GM12874 (cell line): Measurements from ENCODE around the gene CACNA1C.

Experiments
- CTCF ChIP-seq: IDR thresholded peaks from 2 replicates; pipeline ENCODE4 v1.5.1; 2011; ENCODE audit warnings: low read depth, mild to moderate bottlenecking, control low read depth, low read length, moderate library complexity; ENCODE audit not compliant: insufficient read depth

The CACNA1C gene

DNA sequence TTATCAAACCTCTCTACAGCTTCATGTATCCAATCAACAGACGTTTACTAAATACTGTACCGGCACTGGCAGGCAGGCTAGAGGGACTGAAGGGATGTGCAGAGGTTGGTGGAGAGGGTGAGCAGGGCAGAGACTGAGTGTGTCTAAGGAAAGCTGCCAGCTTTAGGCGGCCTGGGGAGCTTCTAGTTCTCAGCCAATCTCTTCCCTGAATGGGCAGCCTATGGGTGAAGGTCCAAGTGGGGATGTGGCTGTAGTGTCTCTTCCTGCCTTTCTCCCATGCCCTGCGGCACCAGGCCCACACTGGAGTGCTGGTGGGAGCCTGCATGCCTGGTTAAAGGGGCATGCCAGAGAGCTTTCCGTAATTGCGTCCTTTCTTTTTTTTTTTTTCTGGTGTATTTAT lies 239.8 kb downstream of the CACNA1C start:
- no peak for TF ChIP-seq CTCF

DNA sequence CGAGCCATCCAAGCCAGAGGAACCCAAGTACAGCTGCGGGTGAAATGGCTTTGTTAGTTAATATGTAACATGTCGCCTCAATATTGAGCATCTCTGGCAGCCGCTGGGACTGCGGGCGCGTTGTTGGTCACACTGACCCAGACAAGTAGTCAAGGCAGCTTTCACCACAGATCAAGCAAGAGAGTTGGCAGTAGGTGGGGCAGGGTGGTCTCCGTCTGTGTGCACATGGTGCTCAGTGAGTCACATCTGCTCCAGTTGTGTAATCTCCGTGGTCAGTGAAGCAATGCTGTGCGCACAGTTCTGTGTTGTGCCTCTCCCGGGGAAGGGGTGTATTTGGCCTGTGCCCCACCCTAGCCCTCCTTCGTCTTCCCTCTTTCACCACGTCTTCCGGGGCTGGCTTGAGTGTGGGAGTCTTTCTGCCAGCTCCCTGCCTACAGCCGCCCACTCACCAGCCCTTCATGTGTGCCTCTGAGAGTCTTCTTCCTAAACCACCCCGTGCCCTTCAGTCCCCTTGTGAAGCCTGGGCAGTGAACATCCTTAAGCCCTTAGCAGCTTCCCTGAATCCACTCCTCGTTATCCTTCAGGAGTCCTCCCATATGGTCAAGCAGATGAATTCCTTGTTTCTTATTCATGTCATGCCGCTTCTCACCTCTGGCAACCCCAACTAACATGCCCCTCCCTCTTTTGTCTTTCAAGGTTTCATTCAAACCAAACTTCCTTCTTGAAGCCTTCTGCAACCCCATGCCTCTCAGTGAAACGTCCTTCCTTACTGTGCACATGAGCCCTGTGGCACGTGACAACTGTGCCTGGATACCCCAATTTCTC lies 242.1 kb downstream of the CACNA1C start:
- no peak for TF ChIP-seq CTCF

GRCh38 chr12:2295941-2296461 lies 243.2 kb downstream of the CACNA1C start:
- no peak for TF ChIP-seq CTCF

DNA sequence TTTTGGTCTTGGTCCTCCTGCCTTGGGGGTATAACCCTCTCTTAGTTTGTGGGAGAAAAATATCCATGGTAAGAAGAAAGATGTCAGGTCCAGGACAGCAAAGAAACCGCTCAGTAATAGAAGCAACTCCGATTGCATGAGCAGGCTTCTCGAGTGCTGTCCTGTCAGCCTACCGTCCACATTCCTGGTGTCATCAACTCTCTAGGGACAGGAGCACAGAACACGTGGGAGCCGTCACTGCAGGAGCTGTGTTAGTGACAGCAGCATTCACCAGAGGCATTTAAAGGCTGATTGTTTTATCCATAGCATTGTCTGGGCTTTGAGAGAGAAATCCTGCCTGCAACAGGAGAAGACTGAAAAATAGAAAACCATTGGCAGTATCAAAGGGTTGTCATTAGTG lies 244.2 kb downstream of the CACNA1C start:
- no peak for TF ChIP-seq CTCF

- no peak for TF ChIP-seq CTCF
Observed at GRCh38 chr12:2297658-2298057, 244.9 kb downstream of the CACNA1C start.

- TF ChIP-seq CTCF: no peak
Observed at GRCh38 chr12:2298556-2299200, 245.9 kb downstream of the CACNA1C start.

- TF ChIP-seq CTCF: no peak
Observed at GRCh38 chr12:2299206-2299605, 246.4 kb downstream of the CACNA1C start.
